DND-41 (cell line): Measurements from ENCODE around the gene MAGI3.

ENCODE experiments used
- ATAC-seq: fragments of 200-7000 bp; cut with Tn5 transposase; 3 replicates; pipeline ENCODE4 v1.9.1; 2021; ENCODE audit warnings: low read depth; ENCODE audit not compliant: insufficient read depth
- DNase-seq: peaks from one replicate; pipeline ENCODE4 v3.0.0-alpha.2; 2020
- H2AFZ ChIP-seq: 2 replicates; pipeline ENCODE4 v1.6.0; 2012; ENCODE audit warnings: low read depth, low read length
- H3K27ac ChIP-seq: 2 replicates; pipeline ENCODE4 v1.5.1; 2012; ENCODE audit warnings: low read length, inconsistent platforms
- H3K27me3 ChIP-seq: fragments of 200-600 bp; sonication (generic); 2 replicates; pipeline ENCODE4 v1.6.0; 2012; ENCODE audit warnings: low read length, mild to moderate bottlenecking, inconsistent platforms; ENCODE audit not compliant: insufficient read depth, poor library complexity
- H3K36me3 ChIP-seq: 2 replicates; pipeline ENCODE4 v1.5.1; 2012; ENCODE audit warnings: low read length, inconsistent platforms; ENCODE audit not compliant: insufficient read depth
- H3K4me1 ChIP-seq: 2 replicates; pipeline ENCODE4 v1.5.1; 2012; ENCODE audit warnings: mild to moderate bottlenecking, low read length; ENCODE audit not compliant: insufficient read depth
- H3K4me2 ChIP-seq: 2 replicates; pipeline ENCODE4 v1.6.0; 2012; ENCODE audit warnings: mild to moderate bottlenecking, moderate library complexity, low read length, inconsistent platforms; ENCODE audit not compliant: insufficient read depth
- H3K4me3 ChIP-seq, 2 experiments: fragments of 200-600 bp in 1 of 2; shearing (Covaris generic) in 1 of 2; 2 replicates each; pipeline ENCODE4 v1.5.1; 2012 to 2016; ENCODE audit warnings: inconsistent platforms in 2 of 2, low read length in 2 of 2, mild to moderate bottlenecking in 2 of 2, low read depth in 1 of 2, moderate library complexity in 1 of 2
- H3K79me2 ChIP-seq: 2 replicates; pipeline ENCODE4 v1.6.0; 2012; ENCODE audit warnings: low read length, inconsistent platforms; ENCODE audit not compliant: insufficient read depth
- H3K9ac ChIP-seq: 2 replicates; pipeline ENCODE4 v1.6.0; 2012; ENCODE audit warnings: low read depth, mild to moderate bottlenecking, inconsistent platforms, low read length, moderate library complexity
- H3K9me3 ChIP-seq: 2 replicates; pipeline ENCODE4 v1.5.1; 2012; ENCODE audit warnings: low read length, moderate library complexity, mild to moderate bottlenecking, inconsistent platforms; ENCODE audit not compliant: insufficient read depth, severe bottlenecking
- H4K20me1 ChIP-seq: 2 replicates; pipeline ENCODE4 v1.6.0; 2012; ENCODE audit warnings: low read length; ENCODE audit not compliant: insufficient read depth
- EZH2 ChIP-seq: IDR thresholded peaks from 3 replicates; pipeline ENCODE4 v1.6.1; 2012; ENCODE audit warnings: borderline replicate concordance, low read depth, mild to moderate bottlenecking, moderate library complexity, low read length, inconsistent platforms; ENCODE audit not compliant: severe bottlenecking
- TF ChIP-seq, protein P1 (sequence below): IDR thresholded peaks from 2 replicates; pipeline ENCODE4 v1.5.1; 2012; ENCODE audit warnings: borderline replicate concordance, low read length, moderate library complexity, mild to moderate bottlenecking; ENCODE audit not compliant: poor library complexity, severe bottlenecking; ENCODE audit errors: extremely low read depth

MAGI3 gene

DNA sequence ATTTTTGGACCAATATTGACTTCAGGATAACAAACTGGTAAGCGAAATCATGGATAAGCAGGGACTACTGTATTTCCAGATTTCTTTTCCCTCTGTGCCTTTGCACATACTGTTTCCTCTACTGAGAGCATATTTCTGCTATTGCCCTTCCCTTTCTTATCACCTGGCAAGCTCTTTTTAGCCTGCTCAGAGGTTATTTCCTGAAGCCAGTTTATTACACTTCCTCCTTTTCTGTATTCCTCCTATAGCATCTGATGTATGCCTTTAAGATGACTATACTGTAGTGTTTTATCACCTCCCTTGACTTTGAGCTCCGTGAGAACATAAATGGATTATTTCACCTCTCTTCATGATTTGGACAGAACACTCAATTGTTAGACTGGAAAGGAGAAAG lies 49.0 kb downstream of the MAGI3 start:
- H3K36me3 ChIP-seq = no peaks in the 10 kb centered on the region
- H4K20me1 ChIP-seq = no peaks in the 10 kb centered on the region; the same call in 1 of the 2 replicates
- ATAC-seq (no peak), DNase-seq (no peak)
- H3K9ac ChIP-seq = no peak overlapping the region
- no peaks in the 10 kb centered on the region for H3K27me3 ChIP-seq
- no peak overlapping the region for H3K4me3 ChIP-seq
- no peak overlapping the region for H3K27ac ChIP-seq
- H3K4me1 ChIP-seq = no peaks in the 10 kb centered on the region; the same call in 1 of the 2 replicates
- no peaks in the 10 kb centered on the region for H3K79me2 ChIP-seq
- no peak overlapping the region for H3K4me2 ChIP-seq
- H2AFZ ChIP-seq = no peak overlapping the region
- TF ChIP-seq, protein P1, sequence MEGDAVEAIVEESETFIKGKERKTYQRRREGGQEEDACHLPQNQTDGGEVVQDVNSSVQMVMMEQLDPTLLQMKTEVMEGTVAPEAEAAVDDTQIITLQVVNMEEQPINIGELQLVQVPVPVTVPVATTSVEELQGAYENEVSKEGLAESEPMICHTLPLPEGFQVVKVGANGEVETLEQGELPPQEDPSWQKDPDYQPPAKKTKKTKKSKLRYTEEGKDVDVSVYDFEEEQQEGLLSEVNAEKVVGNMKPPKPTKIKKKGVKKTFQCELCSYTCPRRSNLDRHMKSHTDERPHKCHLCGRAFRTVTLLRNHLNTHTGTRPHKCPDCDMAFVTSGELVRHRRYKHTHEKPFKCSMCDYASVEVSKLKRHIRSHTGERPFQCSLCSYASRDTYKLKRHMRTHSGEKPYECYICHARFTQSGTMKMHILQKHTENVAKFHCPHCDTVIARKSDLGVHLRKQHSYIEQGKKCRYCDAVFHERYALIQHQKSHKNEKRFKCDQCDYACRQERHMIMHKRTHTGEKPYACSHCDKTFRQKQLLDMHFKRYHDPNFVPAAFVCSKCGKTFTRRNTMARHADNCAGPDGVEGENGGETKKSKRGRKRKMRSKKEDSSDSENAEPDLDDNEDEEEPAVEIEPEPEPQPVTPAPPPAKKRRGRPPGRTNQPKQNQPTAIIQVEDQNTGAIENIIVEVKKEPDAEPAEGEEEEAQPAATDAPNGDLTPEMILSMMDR = no peak
- no peak for TF ChIP-seq EZH2
- H3K9me3 ChIP-seq = peaks cover 6% of the 10 kb centered on the region

DNA sequence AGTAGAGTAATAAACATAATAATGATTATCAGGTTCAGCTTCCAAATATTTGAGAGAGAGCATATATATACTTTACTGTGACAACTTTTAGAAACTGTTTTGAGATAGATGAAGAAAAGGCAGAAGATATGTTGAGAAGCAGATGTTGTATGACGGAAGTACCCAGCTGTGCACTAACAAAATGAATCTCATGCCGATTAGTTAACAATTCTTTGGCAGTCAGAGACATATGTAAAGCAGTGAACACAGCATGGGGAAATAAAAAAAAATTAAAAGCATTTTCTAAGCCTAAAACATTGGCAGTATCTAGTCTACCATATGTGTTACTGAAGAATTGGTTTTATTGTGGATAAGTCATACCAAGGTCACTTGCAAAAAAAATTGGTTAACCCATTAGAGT lies 51.8 kb downstream of the MAGI3 start:
- peaks cover 16% of the 10 kb centered on the region for H3K9me3 ChIP-seq
- H3K4me3 ChIP-seq = no peak overlapping the region
- ATAC-seq (no peak), DNase-seq (no peak)
- H2AFZ ChIP-seq = no peak overlapping the region
- H3K27ac ChIP-seq = no peak overlapping the region
- no peaks in the 10 kb centered on the region for H3K27me3 ChIP-seq
- TF ChIP-seq, protein P1 = no peak
- no peak for TF ChIP-seq EZH2
- H3K4me1 ChIP-seq = no peaks in the 10 kb centered on the region; the same call in 1 of the 2 replicates
- H4K20me1 ChIP-seq = no peaks in the 10 kb centered on the region; the same call in 1 of the 2 replicates
- H3K4me2 ChIP-seq = no peak overlapping the region
- no peak overlapping the region for H3K9ac ChIP-seq
- H3K36me3 ChIP-seq = no peaks in the 10 kb centered on the region
- no peaks in the 10 kb centered on the region for H3K79me2 ChIP-seq

DNA sequence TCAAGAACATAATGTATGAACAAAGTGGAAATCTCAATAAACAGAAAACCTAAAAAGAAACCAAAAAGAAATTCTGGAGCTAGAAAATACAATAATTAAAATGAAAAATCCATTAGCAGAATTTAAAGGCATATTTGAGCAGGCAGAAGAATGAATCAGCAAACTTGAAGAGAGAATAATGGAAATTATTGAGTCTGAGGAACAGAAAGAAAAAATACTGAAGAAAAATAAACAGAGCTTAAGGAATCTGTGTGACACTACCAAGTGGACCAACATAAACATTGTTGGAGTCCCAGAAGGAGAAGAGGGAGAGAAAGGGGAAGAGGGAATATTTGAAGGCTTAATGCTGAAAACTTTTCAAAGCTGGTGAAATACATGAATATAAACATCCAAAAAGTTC lies 54.5 kb downstream of the MAGI3 start:
- TF ChIP-seq EZH2 = no peak
- TF ChIP-seq, protein P1 = no peak
- Histone ChIP-seq H3K27ac (no peak overlapping the region), H4K20me1 (no peaks in the 10 kb centered on the region), H3K36me3 (no peaks in the 10 kb centered on the region), H3K4me2 (no peak overlapping the region), H3K4me3 (no peak overlapping the region), H3K79me2 (no peaks in the 10 kb centered on the region), H3K9ac (no peak overlapping the region), H3K4me1 (no peaks in the 10 kb centered on the region; the same call in 1 of the 2 replicates), H3K27me3 (no peaks in the 10 kb centered on the region), H3K9me3 (peaks cover 16% of the 10 kb centered on the region), H2AFZ (no peak overlapping the region)
- ATAC-seq = no peak
- DNase-seq = no peak

DNA sequence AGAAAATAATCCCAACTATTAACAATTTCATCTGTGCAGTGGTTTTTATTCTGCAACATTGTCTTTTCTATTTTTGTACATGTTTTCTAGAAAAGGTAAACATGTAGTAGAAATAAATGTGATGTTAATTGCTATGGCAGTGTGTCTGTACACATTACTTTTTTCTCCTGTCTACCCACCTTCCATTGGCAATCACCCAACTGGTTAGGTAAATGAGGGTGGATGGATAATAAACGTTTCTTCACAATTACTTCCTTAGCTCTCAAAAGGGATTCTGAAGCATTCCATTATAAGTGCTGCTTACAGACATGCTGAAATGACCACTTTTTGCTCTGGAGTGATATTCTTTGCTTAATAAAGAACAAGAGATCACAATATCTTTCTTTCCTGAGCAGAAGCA lies 61.4 kb downstream of the MAGI3 start:
- no peak overlapping the region for H3K27ac ChIP-seq
- H3K4me3 ChIP-seq = no peak overlapping the region
- H3K79me2 ChIP-seq = no peaks in the 10 kb centered on the region
- no peak for DNase-seq
- TF ChIP-seq, protein P1 = no peak
- TF ChIP-seq EZH2 = no peak
- H3K4me1 ChIP-seq = no peaks in the 10 kb centered on the region
- ATAC-seq = no peak
- H3K36me3 ChIP-seq = no peaks in the 10 kb centered on the region
- H3K27me3 ChIP-seq = no peaks in the 10 kb centered on the region
- no peak overlapping the region for H3K9ac ChIP-seq
- no peaks in the 10 kb centered on the region for H3K9me3 ChIP-seq
- no peaks in the 10 kb centered on the region for H4K20me1 ChIP-seq
- no peak overlapping the region for H3K4me2 ChIP-seq
- H2AFZ ChIP-seq = no peak overlapping the region
